ENCODE results near the gene OR6Q1.

OR6Q1 gene

DNA sequence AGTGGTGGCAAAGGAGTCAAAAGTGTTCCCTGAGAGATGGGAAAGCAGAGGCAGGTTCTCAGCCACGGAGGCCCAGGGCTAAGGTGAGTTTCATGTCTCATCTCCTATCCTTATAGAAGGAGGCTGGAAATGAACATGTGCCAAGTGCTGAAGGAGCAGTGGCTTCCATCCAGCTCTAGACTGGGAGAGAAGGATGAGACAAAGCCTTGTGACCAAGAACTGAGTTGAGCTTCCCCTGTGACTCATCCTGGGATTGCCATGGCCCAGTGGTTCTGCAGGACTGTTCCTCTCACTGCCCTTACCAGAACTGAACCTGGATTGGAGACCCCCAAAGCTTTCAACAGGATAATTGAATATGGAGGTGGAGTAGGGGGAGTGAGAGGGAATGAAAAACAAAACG, 23.8 kb upstream of the OR6Q1 start:
- Histone ChIP-seq H3K9me3 (ENCODE audit: control insufficient read depth in 5 of 5, low read length in 5 of 5) (no peaks in the 10 kb centered on the region), H3K9ac (ENCODE audit: low read length in 5 of 5) (no peak overlapping the region), H3K27me3 (ENCODE audit: control insufficient read depth in 5 of 5, insufficient read depth in 4 of 5, low read length in 5 of 5) (no peaks in the 10 kb centered on the region), H3K4me1 (ENCODE audit: control insufficient read depth in 5 of 5, insufficient read depth in 5 of 5, low read length in 5 of 5) (peaks cover 0 to 37% (median 3%) of the 10 kb centered on the region in 5 donors), H3K4me3 (ENCODE audit: low read depth in 1 of 5, low read length in 5 of 5) (no peak overlapping the region), H3K36me3 (ENCODE audit: control insufficient read depth in 5 of 5, insufficient read depth in 5 of 5, low read length in 5 of 5) (no peaks in the 10 kb centered on the region), H3K27ac (ENCODE audit: low read depth, low read length) (no peak overlapping the region)

- Histone ChIP-seq H3K9me3 (ENCODE audit: control insufficient read depth in 5 of 5, low read length in 5 of 5) (no peaks in the 10 kb centered on the region), H3K9ac (ENCODE audit: low read length in 5 of 5) (no peak overlapping the region), H3K27ac (ENCODE audit: low read depth, low read length) (no peak overlapping the region), H3K4me3 (ENCODE audit: low read depth in 1 of 5, low read length in 5 of 5) (no peak overlapping the region), H3K27me3 (ENCODE audit: control insufficient read depth in 5 of 5, insufficient read depth in 4 of 5, low read length in 5 of 5) (no peaks in the 10 kb centered on the region), H3K4me1 (ENCODE audit: control insufficient read depth in 5 of 5, insufficient read depth in 5 of 5, low read length in 5 of 5) (peaks cover 0 to 3% (median 0%) of the 10 kb centered on the region in 5 donors), H3K36me3 (ENCODE audit: control insufficient read depth in 5 of 5, insufficient read depth in 5 of 5, low read length in 5 of 5) (no peaks in the 10 kb centered on the region)
Measured at GRCh38 chr11:58011771-58012170, 19.0 kb upstream of the OR6Q1 start.

GRCh38 chr11:58023435-58023931, 7.3 kb upstream of the OR6Q1 start, which contains the start of gene OR9Q1:
OR9Q1 (plus strand) TSS chr11:58023881; CDS start chr11:58179445, 155,564 bp downstream.
- Histone ChIP-seq H3K9ac (ENCODE audit: low read length in 5 of 5) (peak within 1 kb of the TSS in 1 of 5 donors; percentile 7), H3K9me3 (ENCODE audit: control insufficient read depth in 5 of 5, low read length in 5 of 5) (no peaks in the 10 kb centered on the region), H3K27me3 (ENCODE audit: control insufficient read depth in 5 of 5, insufficient read depth in 4 of 5, low read length in 5 of 5) (no peaks in the 10 kb centered on the region), H3K27ac (ENCODE audit: low read depth, low read length) (peak within 1 kb of the TSS; percentile 76), H3K36me3 (ENCODE audit: control insufficient read depth in 5 of 5, insufficient read depth in 5 of 5, low read length in 5 of 5) (no peaks in the 10 kb centered on the region), H3K4me3 (ENCODE audit: low read depth in 1 of 5, low read length in 5 of 5) (peak within 1 kb of the TSS in 3 of 5 donors; percentile 17 to 32 (median 19)), H3K4me1 (ENCODE audit: control insufficient read depth in 5 of 5, insufficient read depth in 5 of 5, low read length in 5 of 5) (peaks cover 7 to 79% (median 21%) of the 10 kb centered on the region in 5 donors)

DNA sequence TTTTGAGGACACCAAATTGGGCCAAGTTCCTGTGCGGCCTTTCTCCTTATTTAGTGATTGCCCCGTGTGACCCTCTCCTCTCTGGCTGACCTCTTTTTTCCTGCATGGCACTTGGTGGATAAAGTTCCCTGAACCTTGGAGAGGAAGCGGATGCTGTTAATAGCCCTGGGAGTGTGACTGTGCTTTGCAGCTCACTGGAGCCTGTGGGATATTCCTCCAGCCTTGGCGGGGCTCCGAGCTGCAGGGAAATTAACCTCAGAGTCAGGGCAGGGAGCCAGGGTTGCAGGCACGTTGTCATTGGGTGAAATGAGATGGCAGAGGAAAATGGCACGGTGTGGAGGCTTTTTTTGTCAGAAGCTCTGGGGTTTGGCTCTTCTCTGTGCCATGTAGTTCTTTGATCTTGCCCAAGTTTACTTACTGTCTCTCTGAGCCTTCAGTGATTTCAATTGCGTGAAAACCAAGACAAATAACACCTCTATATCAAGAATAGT, 6.1 kb upstream of the OR6Q1 start:
- peak overlapping the region; percentile 71 for H3K27ac ChIP-seq (ENCODE audit: low read depth, low read length)
- H3K9ac ChIP-seq (ENCODE audit: low read length in 5 of 5): no peak overlapping the region
- H3K36me3 ChIP-seq (ENCODE audit: control insufficient read depth in 5 of 5, insufficient read depth in 5 of 5, low read length in 5 of 5): no peaks in the 10 kb centered on the region
- peak overlapping the region in 1 of 5 donors; percentile 32 for H3K4me3 ChIP-seq (ENCODE audit: low read depth in 1 of 5, low read length in 5 of 5)
- H3K9me3 ChIP-seq (ENCODE audit: control insufficient read depth in 5 of 5, low read length in 5 of 5): no peaks in the 10 kb centered on the region
- peaks cover 12 to 88% (median 30%) of the 10 kb centered on the region in 5 donors for H3K4me1 ChIP-seq (ENCODE audit: control insufficient read depth in 5 of 5, insufficient read depth in 5 of 5, low read length in 5 of 5)
- H3K27me3 ChIP-seq (ENCODE audit: control insufficient read depth in 5 of 5, insufficient read depth in 4 of 5, low read length in 5 of 5): no peaks in the 10 kb centered on the region

DNA sequence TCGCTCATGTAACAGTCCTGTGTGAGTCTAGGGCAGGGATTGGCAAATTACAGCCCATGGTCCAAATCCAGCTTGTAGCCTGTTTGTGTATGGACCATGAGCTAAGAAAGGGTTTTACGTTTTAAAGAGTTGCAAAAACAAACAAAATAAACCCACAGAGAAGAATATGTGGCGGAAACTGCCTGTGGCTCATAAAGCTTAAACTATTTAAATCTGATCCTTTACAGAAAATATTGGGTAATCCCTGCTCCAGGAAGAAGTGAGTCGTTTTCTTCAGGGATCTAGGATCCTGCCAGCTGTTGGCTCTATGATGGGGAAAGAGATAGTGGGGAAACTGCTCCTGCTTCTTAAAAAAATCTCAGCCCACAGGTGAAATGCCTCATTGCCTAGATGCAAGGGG, 3.4 kb upstream of the OR6Q1 start:
- no peaks in the 10 kb centered on the region for H3K27me3 ChIP-seq (ENCODE audit: control insufficient read depth in 5 of 5, insufficient read depth in 4 of 5, low read length in 5 of 5)
- peak overlapping the region; percentile 54 for H3K27ac ChIP-seq (ENCODE audit: low read depth, low read length)
- no peaks in the 10 kb centered on the region for H3K36me3 ChIP-seq (ENCODE audit: control insufficient read depth in 5 of 5, insufficient read depth in 5 of 5, low read length in 5 of 5)
- H3K4me1 ChIP-seq (ENCODE audit: control insufficient read depth in 5 of 5, insufficient read depth in 5 of 5, low read length in 5 of 5): peaks cover 12 to 74% (median 32%) of the 10 kb centered on the region in 5 donors
- peaks cover 0 to 2% (median 0%) of the 10 kb centered on the region in 5 donors for H3K9me3 ChIP-seq (ENCODE audit: control insufficient read depth in 5 of 5, low read length in 5 of 5)
- no peak overlapping the region for H3K9ac ChIP-seq (ENCODE audit: low read length in 5 of 5)
- no peak overlapping the region for H3K4me3 ChIP-seq (ENCODE audit: low read depth in 1 of 5, low read length in 5 of 5)

DNA sequence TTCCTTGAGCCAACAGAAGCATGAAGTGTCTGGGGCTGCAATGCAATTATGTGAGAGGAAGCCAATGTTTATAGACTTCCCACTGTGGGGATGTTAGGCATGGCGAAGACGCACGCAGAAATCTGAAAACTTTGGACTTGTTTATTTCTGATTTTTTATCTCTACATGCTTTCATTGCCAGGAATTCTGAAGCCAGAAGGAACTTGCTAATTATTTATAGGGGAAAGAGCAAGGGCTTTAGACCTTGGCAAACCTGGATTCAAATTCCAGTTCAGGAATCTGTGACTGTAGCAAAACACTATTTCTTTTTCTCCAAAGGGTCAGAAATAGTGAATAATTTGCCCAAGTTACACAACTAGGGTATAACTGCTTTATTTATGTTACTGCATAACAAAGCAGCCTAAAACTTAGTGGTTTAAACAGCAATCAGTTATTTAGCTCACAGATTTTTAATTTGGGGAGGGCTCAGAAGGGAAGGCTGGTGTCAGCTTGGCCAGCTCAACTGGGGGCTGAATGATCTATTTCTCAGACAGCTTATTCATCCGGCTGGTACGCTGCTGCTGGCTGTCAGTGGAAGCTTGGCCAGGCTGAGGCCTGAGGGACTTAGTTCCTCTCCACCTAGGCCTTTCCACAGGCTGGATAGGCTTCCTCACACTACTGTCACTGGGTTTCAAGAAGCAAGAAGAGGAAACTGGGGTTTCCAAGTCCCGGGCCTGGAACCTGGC, 1.9 kb upstream of the OR6Q1 start:
- peak overlapping the region; percentile 75 for H3K27ac ChIP-seq (ENCODE audit: low read depth, low read length)
- no peaks in the 10 kb centered on the region for H3K36me3 ChIP-seq (ENCODE audit: control insufficient read depth in 5 of 5, insufficient read depth in 5 of 5, low read length in 5 of 5)
- H3K4me1 ChIP-seq (ENCODE audit: control insufficient read depth in 5 of 5, insufficient read depth in 5 of 5, low read length in 5 of 5): peaks cover 12 to 60% (median 32%) of the 10 kb centered on the region in 5 donors
- peaks cover 0 to 2% (median 0%) of the 10 kb centered on the region in 5 donors for H3K9me3 ChIP-seq (ENCODE audit: control insufficient read depth in 5 of 5, low read length in 5 of 5)
- H3K4me3 ChIP-seq (ENCODE audit: low read depth in 1 of 5, low read length in 5 of 5): no peak overlapping the region
- H3K27me3 ChIP-seq (ENCODE audit: control insufficient read depth in 5 of 5, insufficient read depth in 4 of 5, low read length in 5 of 5): no peaks in the 10 kb centered on the region
- H3K9ac ChIP-seq (ENCODE audit: low read length in 5 of 5): no peak overlapping the region

DNA sequence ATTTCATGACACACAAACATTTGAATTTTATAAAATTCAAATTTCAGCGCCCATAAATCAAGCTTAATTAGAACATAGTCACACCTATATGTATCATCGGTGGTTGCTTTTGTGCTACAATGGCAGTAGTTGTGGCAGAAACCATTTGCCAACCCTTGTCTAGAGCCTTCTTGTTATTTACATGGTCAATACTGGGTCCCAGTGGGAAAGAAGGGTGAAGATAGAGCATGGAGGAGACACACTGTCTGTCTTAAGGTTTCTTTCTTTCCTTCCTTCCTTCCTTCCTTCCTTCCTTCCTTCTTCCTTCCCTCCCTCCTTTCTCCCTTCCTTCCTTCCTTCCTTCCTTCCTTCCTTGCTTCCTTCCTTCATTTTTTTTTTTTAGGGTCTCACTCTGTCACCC, 3.7 kb downstream of the OR6Q1 start:
- no peaks in the 10 kb centered on the region for H3K27me3 ChIP-seq (ENCODE audit: control insufficient read depth in 5 of 5, insufficient read depth in 4 of 5, low read length in 5 of 5)
- no peak overlapping the region for H3K4me3 ChIP-seq (ENCODE audit: low read depth in 1 of 5, low read length in 5 of 5)
- peaks cover 0 to 9% (median 2%) of the 10 kb centered on the region in 5 donors for H3K4me1 ChIP-seq (ENCODE audit: control insufficient read depth in 5 of 5, insufficient read depth in 5 of 5, low read length in 5 of 5)

DNA sequence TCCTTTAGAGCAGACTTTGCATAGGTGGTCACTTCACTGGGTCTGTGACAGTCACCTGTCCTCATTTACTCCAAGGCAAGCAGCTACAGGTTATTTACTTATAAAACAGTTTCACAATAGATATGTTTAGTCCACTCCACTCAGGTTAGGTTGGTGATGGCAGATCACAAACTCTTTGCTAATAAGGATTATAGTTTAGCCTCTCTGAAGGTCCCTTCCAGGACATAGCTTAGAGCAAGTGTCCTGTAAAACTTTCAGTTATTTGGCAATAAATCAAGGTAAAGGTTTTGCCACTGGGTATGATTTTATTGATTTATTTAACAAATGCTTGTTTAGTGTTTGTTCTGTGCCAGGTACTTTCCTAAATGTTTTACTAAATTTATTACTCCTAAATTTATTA, 8.8 kb downstream of the OR6Q1 start:
- no peaks in the 10 kb centered on the region for H3K4me1 ChIP-seq (ENCODE audit: control insufficient read depth in 5 of 5, insufficient read depth in 5 of 5, low read length in 5 of 5)
- H3K4me3 ChIP-seq (ENCODE audit: low read depth in 1 of 5, low read length in 5 of 5): no peak overlapping the region
- H3K27me3 ChIP-seq (ENCODE audit: control insufficient read depth in 5 of 5, insufficient read depth in 4 of 5, low read length in 5 of 5): no peaks in the 10 kb centered on the region
- no peaks in the 10 kb centered on the region for H3K36me3 ChIP-seq (ENCODE audit: control insufficient read depth in 5 of 5, insufficient read depth in 5 of 5, low read length in 5 of 5)
- H3K9me3 ChIP-seq (ENCODE audit: control insufficient read depth in 5 of 5, low read length in 5 of 5): peaks cover 0 to 8% (median 4%) of the 10 kb centered on the region in 5 donors
- no peak overlapping the region for H3K27ac ChIP-seq (ENCODE audit: low read depth, low read length)
- H3K9ac ChIP-seq (ENCODE audit: low read length in 5 of 5): no peak overlapping the region

More for the DNA sequence above, 3.7 kb downstream of the OR6Q1 start:
- Histone ChIP-seq H3K9me3 (ENCODE audit: control insufficient read depth in 5 of 5, low read length in 5 of 5) (peaks cover 0 to 8% (median 4%) of the 10 kb centered on the region in 5 donors), H3K36me3 (ENCODE audit: control insufficient read depth in 5 of 5, insufficient read depth in 5 of 5, low read length in 5 of 5) (no peaks in the 10 kb centered on the region), H3K27ac (ENCODE audit: low read depth, low read length) (no peak overlapping the region), H3K9ac (ENCODE audit: low read length in 5 of 5) (no peak overlapping the region)

GRCh38 chr11:58043379-58043778, 12.6 kb downstream of the OR6Q1 start:
- Histone ChIP-seq H3K27me3 (ENCODE audit: control insufficient read depth in 5 of 5, insufficient read depth in 4 of 5, low read length in 5 of 5) (no peaks in the 10 kb centered on the region), H3K36me3 (ENCODE audit: control insufficient read depth in 5 of 5, insufficient read depth in 5 of 5, low read length in 5 of 5) (no peaks in the 10 kb centered on the region), H3K4me1 (ENCODE audit: control insufficient read depth in 5 of 5, insufficient read depth in 5 of 5, low read length in 5 of 5) (no peaks in the 10 kb centered on the region), H3K4me3 (ENCODE audit: low read depth in 1 of 5, low read length in 5 of 5) (no peak overlapping the region), H3K9me3 (ENCODE audit: control insufficient read depth in 5 of 5, low read length in 5 of 5) (no peaks in the 10 kb centered on the region), H3K27ac (ENCODE audit: low read depth, low read length) (no peak overlapping the region), H3K9ac (ENCODE audit: low read length in 5 of 5) (no peak overlapping the region)

DNA sequence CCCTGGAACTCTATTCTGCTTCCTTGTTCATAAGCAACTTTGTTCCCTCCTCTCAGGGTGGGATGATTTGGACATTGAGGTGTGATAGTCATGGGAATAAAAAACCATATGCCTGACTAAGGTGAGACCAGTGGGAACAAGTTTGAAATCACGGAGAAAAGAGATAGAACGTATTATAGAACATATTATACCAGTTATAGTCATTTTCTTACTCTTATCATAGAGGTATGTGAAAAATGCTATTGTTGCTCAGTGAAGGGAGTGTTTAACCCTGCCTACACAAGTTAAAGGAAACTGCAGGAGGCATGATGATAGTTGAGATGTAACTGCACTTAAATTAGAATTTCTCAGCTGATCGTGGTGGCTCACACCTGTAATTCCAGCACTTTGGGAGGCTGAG, 15.5 kb downstream of the OR6Q1 start:
- H3K27me3 ChIP-seq (ENCODE audit: control insufficient read depth in 5 of 5, insufficient read depth in 4 of 5, low read length in 5 of 5): no peaks in the 10 kb centered on the region
- H3K27ac ChIP-seq (ENCODE audit: low read depth, low read length): no peak overlapping the region
- no peaks in the 10 kb centered on the region for H3K9me3 ChIP-seq (ENCODE audit: control insufficient read depth in 5 of 5, low read length in 5 of 5)
- no peak overlapping the region for H3K4me3 ChIP-seq (ENCODE audit: low read depth in 1 of 5, low read length in 5 of 5)
- no peaks in the 10 kb centered on the region for H3K4me1 ChIP-seq (ENCODE audit: control insufficient read depth in 5 of 5, insufficient read depth in 5 of 5, low read length in 5 of 5)
- no peak overlapping the region for H3K9ac ChIP-seq (ENCODE audit: low read length in 5 of 5)
- no peaks in the 10 kb centered on the region for H3K36me3 ChIP-seq (ENCODE audit: control insufficient read depth in 5 of 5, insufficient read depth in 5 of 5, low read length in 5 of 5)

All from subcutaneous abdominal adipose tissue (tissue), 5 donors.